Panc1 (cell line): ENCODE data around the gene NCAPG2. TPM values are rescaled to one million over a fixed set of nuclear protein-coding genes. Genes with fewer than 3 reads are reported as not detected.

Source experiments
- ATAC-seq: fragments of 200-7000 bp; cut with Tn5 transposase; 2 replicates; pipeline ENCODE4 v1.9.1; 2020; ENCODE audit warnings: mild to moderate bottlenecking, moderate library complexity
- BruUV-seq: library from RNA; stranded (reverse); fragments of 400-500 nt; replicated peaks from 2 replicates; lab custom pipeline; 2021; lab: Mats Ljungman, UMichigan
- CTCF ChIA-PET: fragments of 300-600 bp; sonication (Branson Sonifier 250); formaldehyde crosslinking; loops from one replicate; lab custom pipeline; 2022; ENCODE audit warnings: antibody characterized with exemption; lab: Charles Lee
- POLR2A ChIA-PET: fragments of 300-600 bp; sonication (Branson Sonifier 250); formaldehyde crosslinking; loops from one replicate; lab custom pipeline; 2022; ENCODE audit warnings: antibody characterized with exemption; lab: Charles Lee
- DNase-seq: peaks from one replicate; pipeline ENCODE4 v3.0.0-alpha.2; 2010; ENCODE audit warnings: low read depth, low spot score
- H3K27ac ChIP-seq: 2 replicates; pipeline ENCODE4 v1.5.1; 2011; ENCODE audit warnings: mild to moderate bottlenecking, low read length, inconsistent platforms
- H3K27me3 ChIP-seq: fragments of 200-500 bp; sonication (Bioruptor generic); 2 replicates; pipeline ENCODE4 v1.6.0; 2014; ENCODE audit warnings: low read length, inconsistent platforms; ENCODE audit not compliant: control insufficient read depth, insufficient read depth
- H3K36me3 ChIP-seq: fragments of 200-500 bp; sonication (Bioruptor generic); 2 replicates; pipeline ENCODE4 v1.5.1; 2014; ENCODE audit warnings: inconsistent platforms, mild to moderate bottlenecking, low read length, moderate library complexity; ENCODE audit not compliant: control insufficient read depth, insufficient read depth
- H3K4me1 ChIP-seq: 2 replicates; pipeline ENCODE4 v1.5.1; 2011; ENCODE audit warnings: inconsistent platforms, mild to moderate bottlenecking, low read length, moderate library complexity; ENCODE audit not compliant: control insufficient read depth, insufficient read depth
- H3K4me3 ChIP-seq, 2 experiments: 2 replicates each; pipeline ENCODE4 v1.5.1; 2011 to 2012; ENCODE audit warnings: low read depth in 2 of 2, low read length in 2 of 2, mild to moderate bottlenecking in 2 of 2, inconsistent platforms in 1 of 2, moderate library complexity in 1 of 2
- H3K9me3 ChIP-seq: fragments of 200-500 bp; sonication (Bioruptor generic); 2 replicates; pipeline ENCODE4 v1.5.1; 2014; ENCODE audit warnings: low read depth, mild to moderate bottlenecking, inconsistent platforms, low read length, moderate library complexity; ENCODE audit not compliant: control insufficient read depth, insufficient read depth
- CTCF ChIP-seq: fragments of 450-650 bp; IDR thresholded peaks from 2 replicates; pipeline ENCODE4 v1.5.1; 2017; ENCODE audit warnings: mild to moderate bottlenecking
- POLR2AphosphoS5 ChIP-seq: IDR thresholded peaks from 2 replicates; pipeline ENCODE4 v1.6.1; 2012; ENCODE audit warnings: mild to moderate bottlenecking, low read depth, low read length, moderate library complexity
- SIN3A ChIP-seq: IDR thresholded peaks from 2 replicates; pipeline ENCODE4 v1.6.1; 2012; ENCODE audit warnings: low read depth, mild to moderate bottlenecking, low read length, moderate library complexity, borderline replicate concordance; ENCODE audit not compliant: insufficient read depth
- TCF7L2 ChIP-seq: IDR thresholded peaks from 2 replicates; pipeline ENCODE4 v1.6.1; 2011; ENCODE audit warnings: mild to moderate bottlenecking, low read depth, low read length, inconsistent platforms
- in situ Hi-C: cut with HindIII; loops from 2 replicates; pipeline ENCODE4 v1.10.0; 2016; ENCODE audit warnings: low sequenced_read_pairs, low pct_unique_long_range_greater_than_20kb
- intact Hi-C: fragments of 100-400 bp; cut with micrococcal nuclease; formaldehyde crosslinking; loops from one replicate; pipeline ENCODE4 v1.10.0; 2022; ENCODE audit not compliant: unreplicated experiment
- total RNA-seq: library from RNA; stranded (reverse); gene quantifications from one replicate; pipeline ENCODE4 v1.2.1, GENCODE V29; 2021; ENCODE audit not compliant: unreplicated experiment
- TF ChIP-seq, protein P1 (sequence below), 2 experiments: IDR thresholded peaks; 2 replicates each; pipeline ENCODE4 v1.6.1; 2011 to 2012; ENCODE audit warnings: low read depth in 2 of 2, control low read depth in 1 of 2, low read length in 1 of 2, mild to moderate bottlenecking in 1 of 2, moderate library complexity in 1 of 2; ENCODE audit not compliant: insufficient read depth in 1 of 2

NCAPG2 gene
- total RNA-seq, 1 experiment from 2014 or later, result 81.4 TPM

GRCh38 chr7:158583810-158584209 is 120.8 kb downstream of the NCAPG2 start:
- Histone ChIP-seq H3K27me3 (peaks cover 16% of the 10 kb centered on the region), H3K4me1 (no peaks in the 10 kb centered on the region; the same call in 1 of the 2 replicates), H3K9me3 (peaks cover 8% of the 10 kb centered on the region; the same call in 1 of the 2 replicates), H3K36me3 (no peaks in the 10 kb centered on the region), H3K27ac (no peak overlapping the region), H3K4me3 (no peak overlapping the region)
- CTCF ChIA-PET, result no interaction called here
- BruUV-seq, result no TSS peak
- TF ChIP-seq TCF7L2 (no peak), POLR2AphosphoS5 (no peak), SIN3A (no peak), CTCF (no peak)
- TF ChIP-seq, protein P1, sequence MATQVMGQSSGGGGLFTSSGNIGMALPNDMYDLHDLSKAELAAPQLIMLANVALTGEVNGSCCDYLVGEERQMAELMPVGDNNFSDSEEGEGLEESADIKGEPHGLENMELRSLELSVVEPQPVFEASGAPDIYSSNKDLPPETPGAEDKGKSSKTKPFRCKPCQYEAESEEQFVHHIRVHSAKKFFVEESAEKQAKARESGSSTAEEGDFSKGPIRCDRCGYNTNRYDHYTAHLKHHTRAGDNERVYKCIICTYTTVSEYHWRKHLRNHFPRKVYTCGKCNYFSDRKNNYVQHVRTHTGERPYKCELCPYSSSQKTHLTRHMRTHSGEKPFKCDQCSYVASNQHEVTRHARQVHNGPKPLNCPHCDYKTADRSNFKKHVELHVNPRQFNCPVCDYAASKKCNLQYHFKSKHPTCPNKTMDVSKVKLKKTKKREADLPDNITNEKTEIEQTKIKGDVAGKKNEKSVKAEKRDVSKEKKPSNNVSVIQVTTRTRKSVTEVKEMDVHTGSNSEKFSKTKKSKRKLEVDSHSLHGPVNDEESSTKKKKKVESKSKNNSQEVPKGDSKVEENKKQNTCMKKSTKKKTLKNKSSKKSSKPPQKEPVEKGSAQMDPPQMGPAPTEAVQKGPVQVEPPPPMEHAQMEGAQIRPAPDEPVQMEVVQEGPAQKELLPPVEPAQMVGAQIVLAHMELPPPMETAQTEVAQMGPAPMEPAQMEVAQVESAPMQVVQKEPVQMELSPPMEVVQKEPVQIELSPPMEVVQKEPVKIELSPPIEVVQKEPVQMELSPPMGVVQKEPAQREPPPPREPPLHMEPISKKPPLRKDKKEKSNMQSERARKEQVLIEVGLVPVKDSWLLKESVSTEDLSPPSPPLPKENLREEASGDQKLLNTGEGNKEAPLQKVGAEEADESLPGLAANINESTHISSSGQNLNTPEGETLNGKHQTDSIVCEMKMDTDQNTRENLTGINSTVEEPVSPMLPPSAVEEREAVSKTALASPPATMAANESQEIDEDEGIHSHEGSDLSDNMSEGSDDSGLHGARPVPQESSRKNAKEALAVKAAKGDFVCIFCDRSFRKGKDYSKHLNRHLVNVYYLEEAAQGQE (IDR thresholded peaks at IDR 0.05; ENCODE audit: insufficient read depth in 1 of 2, low read depth in 2 of 2, low read length in 1 of 2), result no peak
- DNase-seq, result no peak
- POLR2A ChIA-PET, result no interaction called here
- no peak for ATAC-seq
- intact Hi-C loops (no loop called here), in situ Hi-C loops (no loop called here)

GRCh38 chr7:158583143-158583542 is 121.5 kb downstream of the NCAPG2 start:
- ATAC-seq (no peak), DNase-seq (no peak)
- no TSS peak for BruUV-seq
- no peaks in the 10 kb centered on the region for H3K36me3 ChIP-seq
- no peak overlapping the region for H3K4me3 ChIP-seq
- H3K4me1 ChIP-seq, result no peaks in the 10 kb centered on the region; the same call in 1 of the 2 replicates
- TF ChIP-seq TCF7L2 (no peak), SIN3A (no peak), CTCF (no peak), POLR2AphosphoS5 (no peak)
- TF ChIP-seq, protein P1 (IDR thresholded peaks at IDR 0.05; ENCODE audit: insufficient read depth in 1 of 2, low read depth in 2 of 2, low read length in 1 of 2), result no peak
- POLR2A ChIA-PET, result interaction anchor here (0.6 kb wide), 1 partner anchor 84 kb away, joined by 5 read pairs; no protein-coding TSS in a partner anchor
- CTCF ChIA-PET, result no interaction called here
- no peak overlapping the region for H3K27ac ChIP-seq
- peaks cover 8% of the 10 kb centered on the region; the same call in 1 of the 2 replicates for H3K9me3 ChIP-seq
- intact Hi-C loops (no loop called here), in situ Hi-C loops (no loop called here)
- H3K27me3 ChIP-seq, result peaks cover 16% of the 10 kb centered on the region
